Activated CD8-positive, alpha-beta T cell treated with anti-CD3 and anti-CD28 coated beads, Interleukin-2, amount 10 ng/mL, durations not matched to agents 7 days and 5 days (primary cell): ENCODE measurements around the gene SOCS1. TPM values are rescaled to one million over a fixed set of nuclear protein-coding genes. Genes with fewer than 3 reads are reported as not detected.

Experiments used
- ATAC-seq: fragments of 150-1000 bp; cut with Tn5 transposase; one replicate; pipeline ENCODE4 v1.10.0; 2021; ENCODE audit warnings: moderate library complexity
- CTCF ChIA-PET: fragments of 350-600 bp; sonication (Branson Sonifier 250); formaldehyde crosslinking; loops from one replicate; lab custom pipeline; 2021; ENCODE audit warnings: antibody characterized with exemption; lab: Charles Lee
- POLR2A ChIA-PET: fragments of 350-600 bp; sonication (Branson Sonifier 250); formaldehyde crosslinking; loops from one replicate; lab custom pipeline; 2021; ENCODE audit warnings: antibody characterized with exemption; lab: Charles Lee
- DNase-seq: peaks from one replicate; pipeline ENCODE4 v3.0.0-alpha.2; 2020
- H3K27ac Mint-ChIP-seq: one replicate; pipeline ENCODE4 v1.8.0; 2021; ENCODE audit warnings: mild to moderate bottlenecking, mixed read lengths
- H3K27me3 Mint-ChIP-seq: one replicate; pipeline ENCODE4 v1.8.0; 2021; ENCODE audit warnings: low read depth, mixed read lengths
- H3K36me3 Mint-ChIP-seq: one replicate; pipeline ENCODE4 v1.8.0; 2021; ENCODE audit warnings: low read depth, mixed read lengths
- H3K4me1 Mint-ChIP-seq: one replicate; pipeline ENCODE4 v1.8.0; 2021; ENCODE audit warnings: low read depth, mixed read lengths
- H3K4me3 Mint-ChIP-seq: one replicate; pipeline ENCODE4 v1.8.0; 2021; ENCODE audit warnings: mild to moderate bottlenecking, mixed read lengths
- H3K9me3 Mint-ChIP-seq: one replicate; pipeline ENCODE4 v1.8.0; 2022; ENCODE audit warnings: mixed read lengths; ENCODE audit not compliant: insufficient read depth
- total RNA-seq, 2 experiments: library from RNA; stranded (reverse); gene quantifications; one replicate each; pipeline ENCODE4 v1.2.3, GENCODE V29; 2021

SOCS1 gene
- total RNA-seq, 2 experiments from 2014 or later = 170 to 174 TPM

DNA sequence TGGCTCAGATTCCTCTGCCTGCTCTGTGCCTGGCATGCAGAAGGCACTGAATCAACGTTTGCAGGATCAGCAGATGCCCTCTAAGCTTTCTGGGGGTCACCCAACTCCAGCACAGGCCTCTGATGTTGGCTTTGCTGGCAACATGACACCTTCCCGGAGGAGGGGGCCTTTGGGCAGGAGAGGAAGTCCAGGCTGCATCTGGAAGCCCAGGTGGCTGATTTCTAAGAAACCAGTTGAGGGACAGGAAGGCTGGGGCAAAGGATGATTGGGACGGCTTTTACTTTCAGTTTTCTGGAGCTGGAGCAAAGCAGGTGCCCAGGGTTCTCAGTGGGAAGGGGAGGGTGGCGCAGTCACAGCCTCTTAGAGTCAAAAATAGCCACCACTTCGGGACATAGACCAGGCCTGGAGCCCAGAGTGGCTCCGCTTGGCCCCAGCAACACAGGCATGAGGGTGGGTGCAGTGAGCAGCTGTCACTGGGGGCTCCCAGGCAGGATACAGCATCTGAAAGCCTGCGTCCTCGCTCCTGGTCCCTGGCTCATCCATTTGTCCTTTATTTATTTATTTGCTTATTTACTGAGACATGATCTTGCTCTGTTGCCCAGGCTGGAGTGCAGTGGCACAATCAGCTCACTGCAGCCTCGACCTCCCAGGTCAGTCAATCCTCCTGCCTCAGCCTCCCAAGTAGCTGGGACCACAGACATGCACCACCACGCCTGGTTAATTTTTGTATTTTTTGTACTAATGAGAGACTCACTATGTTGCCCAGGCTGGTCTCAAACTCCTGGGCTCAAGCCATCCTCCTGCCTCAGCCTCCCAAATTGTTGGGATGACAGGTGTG lies 15.1 kb downstream of the SOCS1 start:
- CTCF ChIA-PET = interaction anchor here (0.9 to 1.3 kb wide), 6 partner anchors 8 to 287 kb away, joined by 3 to 5 read pairs (median 4); no protein-coding TSS in a partner anchor
- H3K27ac Mint-ChIP-seq = no peak overlapping the region
- H3K9me3 Mint-ChIP-seq = no peaks in the 10 kb centered on the region
- ATAC-seq (peak; percentile 67), DNase-seq (peak; percentile 54)
- peak overlapping the region; percentile 64 for H3K4me3 Mint-ChIP-seq
- POLR2A ChIA-PET = interaction anchor here (1.2 to 3.8 kb wide), 5 partner anchors 10 to 147 kb away, joined by 5 to 15 read pairs (median 5); partner anchors contain the start of gene SOCS1
- no peaks in the 10 kb centered on the region for H3K27me3 Mint-ChIP-seq
- H3K4me1 Mint-ChIP-seq = peaks cover 23% of the 10 kb centered on the region
- peaks cover 11% of the 10 kb centered on the region for H3K36me3 Mint-ChIP-seq

- Mint-ChIP-seq H3K4me1 (peaks cover 23% of the 10 kb centered on the region), H3K36me3 (peaks cover 2% of the 10 kb centered on the region), H3K4me3 (peak overlapping the region; percentile 64), H3K27ac (no peak overlapping the region), H3K27me3 (no peaks in the 10 kb centered on the region), H3K9me3 (no peaks in the 10 kb centered on the region)
- ChIA-PET CTCF (interaction anchor here (0.9 to 1.2 kb wide), 4 partner anchors 15 to 286 kb away, joined by 3 to 4 read pairs (median 3); no protein-coding TSS in a partner anchor), POLR2A (interaction anchor here (1.2 to 3.8 kb wide), 5 partner anchors 11 to 146 kb away, joined by 5 to 15 read pairs (median 5); partner anchors contain the start of gene SOCS1)
- DNase-seq (no peak), ATAC-seq (no peak)
Observed at GRCh38 chr16:11239644-11240632, 16.1 kb downstream of the SOCS1 start.

- ChIA-PET POLR2A (interaction anchor here (1.6 to 2.1 kb wide), 2 partner anchors 8 to 14 kb away, joined by 4 to 10 read pairs; no protein-coding TSS in a partner anchor), CTCF (interaction anchor here (1.0 to 1.8 kb wide), 2 partner anchors 8 to 17 kb away, joined by 4 to 6 read pairs; partner anchors contain the start of gene SOCS1)
- Mint-ChIP-seq H3K9me3 (no peaks in the 10 kb centered on the region), H3K27me3 (no peaks in the 10 kb centered on the region), H3K4me1 (peaks cover 30% of the 10 kb centered on the region), H3K36me3 (peaks cover 2% of the 10 kb centered on the region), H3K27ac (peak overlapping the region; percentile 29), H3K4me3 (no peak overlapping the region)
- DNase-seq (no peak), ATAC-seq (no peak)
Observed at GRCh38 chr16:11238272-11239202, 17.5 kb downstream of the SOCS1 start.

GRCh38 chr16:11236461-11237254 lies 19.3 kb downstream of the SOCS1 start:
- CTCF ChIA-PET = interaction anchor here (0.7 to 5.0 kb wide), 4 partner anchors 17 to 273 kb away, joined by 3 to 56 read pairs (median 3); partner anchors contain the start of gene SOCS1
- Mint-ChIP-seq H3K4me3 (no peak overlapping the region), H3K27ac (peak overlapping the region; percentile 68)

DNA sequence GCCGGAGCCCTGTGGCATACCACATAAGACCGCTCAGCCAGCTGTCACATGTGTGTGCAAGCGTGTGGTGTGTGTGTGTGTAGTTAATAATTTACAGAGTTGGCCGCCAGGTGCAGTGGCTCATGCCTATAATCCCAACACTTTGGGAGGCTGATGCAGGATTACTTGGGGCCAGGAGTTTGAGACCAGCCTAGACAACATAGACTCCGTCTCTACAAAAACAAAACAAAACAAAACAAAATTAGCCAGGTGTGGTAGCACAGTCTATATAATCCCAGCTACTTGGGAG lies 20.4 kb downstream of the SOCS1 start:
- Mint-ChIP-seq H3K9me3 (no peaks in the 10 kb centered on the region), H3K4me3 (no peak overlapping the region), H3K27ac (peak overlapping the region; percentile 81), H3K4me1 (peaks cover 58% of the 10 kb centered on the region), H3K36me3 (peaks cover 2% of the 10 kb centered on the region), H3K27me3 (no peaks in the 10 kb centered on the region)
- ChIA-PET CTCF (interaction anchor here (0.6 to 5.0 kb wide), 5 partner anchors 17 to 271 kb away, joined by 3 to 56 read pairs (median 3); partner anchors contain the start of gene SOCS1), POLR2A (interaction anchor here (1.0 to 4.4 kb wide), 3 partner anchors 10 to 18 kb away, joined by 3 to 122 read pairs (median 6); partner anchors contain the start of gene SOCS1)
- DNase-seq (no peak), ATAC-seq (no peak)

More at GRCh38 chr16:11236461-11237254, 19.3 kb downstream of the SOCS1 start:
- Mint-ChIP-seq H3K9me3 (no peaks in the 10 kb centered on the region), H3K36me3 (peaks cover 2% of the 10 kb centered on the region), H3K27me3 (no peaks in the 10 kb centered on the region), H3K4me1 (peaks cover 48% of the 10 kb centered on the region)
- POLR2A ChIA-PET = interaction anchor here (0.6 to 4.4 kb wide), 7 partner anchors 9 to 184 kb away, joined by 3 to 122 read pairs (median 4); partner anchors contain the start of gene SOCS1
- ATAC-seq (no peak), DNase-seq (no peak)

DNA sequence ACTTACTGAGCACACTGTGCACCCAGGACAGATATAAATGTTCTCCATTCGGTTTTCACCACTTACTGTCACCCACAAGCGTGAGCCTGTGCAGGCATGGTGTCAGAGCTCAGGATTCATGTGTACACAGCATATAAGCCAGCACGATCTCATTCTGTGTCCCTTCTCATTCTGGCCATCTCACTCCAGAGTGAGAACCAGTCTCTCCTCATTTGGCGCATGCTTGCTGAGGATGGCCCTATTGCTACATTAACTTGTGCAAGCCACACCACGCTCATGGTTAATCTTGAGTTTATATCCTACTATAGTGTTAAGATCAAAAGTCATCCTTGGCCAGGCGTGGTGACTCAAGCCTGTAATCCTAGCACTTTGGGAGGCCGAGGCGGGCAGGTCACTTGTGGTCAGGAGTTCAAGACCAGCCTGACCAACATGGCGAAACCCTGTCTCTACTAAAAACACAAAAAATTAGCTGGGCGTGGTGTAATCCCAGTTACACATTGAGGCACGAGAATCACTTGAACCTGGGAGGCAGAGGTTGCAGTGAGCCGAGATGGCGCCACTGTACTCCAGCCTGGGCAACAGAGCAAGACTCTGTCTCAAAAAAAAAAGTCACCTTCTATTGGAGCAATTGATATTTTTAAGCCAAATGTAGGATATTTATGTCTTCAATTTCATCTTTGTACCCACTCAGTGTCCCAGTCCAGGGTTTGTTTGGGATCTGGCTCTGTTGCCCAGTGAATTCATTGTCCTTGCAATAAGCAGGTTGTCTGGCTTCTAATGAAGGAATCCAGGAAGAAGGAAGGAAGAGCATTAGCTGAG lies 20.9 kb downstream of the SOCS1 start:
- ChIA-PET CTCF (interaction anchor here (0.6 to 5.0 kb wide), 6 partner anchors 11 to 271 kb away, joined by 3 to 56 read pairs (median 4); partner anchors contain the start of gene SOCS1), POLR2A (interaction anchor here (1.0 to 4.4 kb wide), 5 partner anchors 10 to 56 kb away, joined by 3 to 122 read pairs (median 6); partner anchors contain the start of gene SOCS1)
- Mint-ChIP-seq H3K27ac (peak overlapping the region; percentile 81), H3K36me3 (peaks cover 2% of the 10 kb centered on the region), H3K4me1 (peaks cover 61% of the 10 kb centered on the region), H3K27me3 (no peaks in the 10 kb centered on the region), H3K4me3 (peak overlapping the region; percentile 14), H3K9me3 (no peaks in the 10 kb centered on the region)
- DNase-seq (no peak), ATAC-seq (no peak)

DNA sequence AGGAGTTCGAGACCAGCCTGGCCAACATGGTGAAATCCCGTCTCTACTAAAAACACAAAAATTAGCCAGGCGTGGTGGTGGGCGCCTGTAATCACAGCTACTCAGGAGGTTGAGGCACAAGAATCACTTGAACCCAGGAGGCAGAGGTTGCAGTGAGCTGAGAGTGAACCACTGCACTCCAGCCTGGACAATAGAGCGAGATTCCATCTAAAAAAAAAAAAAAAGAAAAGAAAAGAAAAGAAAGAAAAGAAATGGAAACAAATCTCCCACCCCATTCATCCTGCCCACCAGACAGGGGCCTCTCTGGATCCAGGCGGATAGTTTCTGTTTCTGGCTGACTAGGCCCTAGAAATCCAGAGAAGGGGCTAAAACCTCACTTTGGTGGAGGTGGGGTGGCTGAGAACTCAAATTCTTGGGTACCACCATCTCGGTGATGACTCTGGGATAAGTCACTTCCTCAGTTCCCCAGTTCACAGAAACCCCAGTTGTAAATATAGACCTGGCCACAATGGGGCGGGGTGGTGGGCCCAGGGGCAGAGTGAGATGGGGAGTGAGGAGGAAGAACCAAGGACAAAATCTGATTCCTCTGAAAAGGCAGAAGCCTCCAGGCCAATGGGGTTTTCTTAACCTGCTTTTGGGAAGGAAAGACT lies 22.2 kb downstream of the SOCS1 start:
- peaks cover 74% of the 10 kb centered on the region for H3K4me1 Mint-ChIP-seq
- H3K4me3 Mint-ChIP-seq = peak overlapping the region; percentile 71
- peak; percentile 22 for ATAC-seq
- peak overlapping the region; percentile 98 for H3K27ac Mint-ChIP-seq
- H3K9me3 Mint-ChIP-seq = no peaks in the 10 kb centered on the region
- H3K36me3 Mint-ChIP-seq = peaks cover 2% of the 10 kb centered on the region
- H3K27me3 Mint-ChIP-seq = no peaks in the 10 kb centered on the region
- peak; percentile 86 for DNase-seq
- ChIA-PET CTCF (interaction anchor here (1.0 to 5.0 kb wide), 9 partner anchors 9 to 139 kb away, joined by 3 to 56 read pairs (median 5); partner anchors contain the start of gene SOCS1), POLR2A (interaction anchor here (0.6 to 4.4 kb wide), 19 partner anchors 9 to 269 kb away, joined by 3 to 122 read pairs (median 4); partner anchors contain the start of gene SOCS1)

GRCh38 chr16:11232852-11233726 lies 22.9 kb downstream of the SOCS1 start:
- ChIA-PET POLR2A (interaction anchor here (0.6 to 4.4 kb wide), 24 partner anchors 9 to 268 kb away, joined by 3 to 122 read pairs (median 4); partner anchors contain the start of gene SOCS1), CTCF (interaction anchor here (0.7 to 5.0 kb wide), 12 partner anchors 8 to 270 kb away, joined by 3 to 56 read pairs (median 4); partner anchors contain the start of gene SOCS1)
- Mint-ChIP-seq H3K27ac (peak overlapping the region; percentile 98), H3K4me1 (peaks cover 81% of the 10 kb centered on the region), H3K36me3 (no peaks in the 10 kb centered on the region), H3K9me3 (no peaks in the 10 kb centered on the region), H3K27me3 (no peaks in the 10 kb centered on the region), H3K4me3 (peak overlapping the region; percentile 71)
- peak; percentile 97 for DNase-seq
- ATAC-seq = peak; percentile 90
